BE2C (cell line): Measurements from ENCODE around the gene FRYL.

ENCODE experiments used
- DNase-seq: peaks from one replicate; pipeline ENCODE4 v3.0.0-alpha.2; 2020
- H3K27me3 ChIP-seq: fragments of 250-450 bp; sonication (Bioruptor Pico); 2 replicates; pipeline ENCODE4 v1.5.1; 2020; ENCODE audit warnings: mild to moderate bottlenecking
- H3K36me3 ChIP-seq: fragments of 250-450 bp; sonication (Bioruptor Pico); 2 replicates; pipeline ENCODE4 v1.5.1; 2020; ENCODE audit warnings: mild to moderate bottlenecking
- H3K4me1 ChIP-seq: fragments of 250-450 bp; sonication (Bioruptor Pico); 2 replicates; pipeline ENCODE4 v1.5.1; 2020
- H3K4me3 ChIP-seq: 2 replicates; pipeline ENCODE4 v1.5.1; 2011; ENCODE audit warnings: low read depth, low read length
- H3K9me3 ChIP-seq: fragments of 250-450 bp; sonication (Bioruptor Pico); 2 replicates; pipeline ENCODE4 v1.5.1; 2020
- TF ChIP-seq, protein P1 (sequence below): IDR thresholded peaks from 2 replicates; pipeline ENCODE4 v1.5.1; 2012; ENCODE audit warnings: mild to moderate bottlenecking, low read depth, low read length

The FRYL gene

DNA sequence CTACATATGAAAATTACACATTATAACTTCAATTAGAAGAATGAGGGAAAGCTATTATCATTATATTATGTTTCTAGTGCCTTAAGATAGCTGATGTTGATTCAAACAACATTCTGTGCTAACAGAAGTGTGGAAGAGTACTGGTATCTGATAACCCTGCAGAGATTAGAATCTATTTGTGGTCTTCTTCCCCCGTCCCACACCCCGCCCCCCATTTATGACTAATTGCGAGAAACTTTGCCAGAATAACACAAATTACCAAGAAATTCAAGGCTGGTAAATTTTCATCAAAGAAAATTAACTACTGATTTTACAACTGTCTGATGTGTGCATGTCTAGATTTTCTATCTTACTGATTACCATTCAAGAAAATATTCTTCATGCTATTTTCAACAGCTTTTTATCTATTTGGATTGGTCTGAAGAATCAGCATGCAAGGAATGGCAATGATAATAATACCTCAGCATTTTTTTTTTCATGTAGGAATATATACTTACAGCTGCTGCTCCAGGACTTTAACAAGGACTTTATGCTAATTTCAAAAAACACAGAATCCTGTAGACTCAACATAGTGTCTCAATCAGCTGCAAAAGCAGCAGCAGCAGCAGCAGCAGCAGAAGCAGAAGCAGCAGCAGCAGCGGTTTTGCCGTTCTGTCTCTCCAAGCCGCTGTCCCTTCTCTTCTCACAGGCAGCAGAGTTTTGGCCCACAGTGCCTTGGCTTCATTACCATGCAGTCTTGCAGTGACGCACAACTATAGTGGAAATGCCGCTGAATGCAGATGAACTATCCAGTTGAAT is 126.7 kb downstream of the FRYL start:
- TF ChIP-seq, protein P1, sequence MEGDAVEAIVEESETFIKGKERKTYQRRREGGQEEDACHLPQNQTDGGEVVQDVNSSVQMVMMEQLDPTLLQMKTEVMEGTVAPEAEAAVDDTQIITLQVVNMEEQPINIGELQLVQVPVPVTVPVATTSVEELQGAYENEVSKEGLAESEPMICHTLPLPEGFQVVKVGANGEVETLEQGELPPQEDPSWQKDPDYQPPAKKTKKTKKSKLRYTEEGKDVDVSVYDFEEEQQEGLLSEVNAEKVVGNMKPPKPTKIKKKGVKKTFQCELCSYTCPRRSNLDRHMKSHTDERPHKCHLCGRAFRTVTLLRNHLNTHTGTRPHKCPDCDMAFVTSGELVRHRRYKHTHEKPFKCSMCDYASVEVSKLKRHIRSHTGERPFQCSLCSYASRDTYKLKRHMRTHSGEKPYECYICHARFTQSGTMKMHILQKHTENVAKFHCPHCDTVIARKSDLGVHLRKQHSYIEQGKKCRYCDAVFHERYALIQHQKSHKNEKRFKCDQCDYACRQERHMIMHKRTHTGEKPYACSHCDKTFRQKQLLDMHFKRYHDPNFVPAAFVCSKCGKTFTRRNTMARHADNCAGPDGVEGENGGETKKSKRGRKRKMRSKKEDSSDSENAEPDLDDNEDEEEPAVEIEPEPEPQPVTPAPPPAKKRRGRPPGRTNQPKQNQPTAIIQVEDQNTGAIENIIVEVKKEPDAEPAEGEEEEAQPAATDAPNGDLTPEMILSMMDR, result no peak
- H3K27me3 ChIP-seq, result no peaks in the 10 kb centered on the region
- peak; percentile 57 for DNase-seq
- no peaks in the 10 kb centered on the region for H3K9me3 ChIP-seq
- no peak overlapping the region for H3K4me3 ChIP-seq
- no peaks in the 10 kb centered on the region for H3K36me3 ChIP-seq
- H3K4me1 ChIP-seq, result peaks cover 2% of the 10 kb centered on the region; the same call in 1 of the 2 replicates

DNA sequence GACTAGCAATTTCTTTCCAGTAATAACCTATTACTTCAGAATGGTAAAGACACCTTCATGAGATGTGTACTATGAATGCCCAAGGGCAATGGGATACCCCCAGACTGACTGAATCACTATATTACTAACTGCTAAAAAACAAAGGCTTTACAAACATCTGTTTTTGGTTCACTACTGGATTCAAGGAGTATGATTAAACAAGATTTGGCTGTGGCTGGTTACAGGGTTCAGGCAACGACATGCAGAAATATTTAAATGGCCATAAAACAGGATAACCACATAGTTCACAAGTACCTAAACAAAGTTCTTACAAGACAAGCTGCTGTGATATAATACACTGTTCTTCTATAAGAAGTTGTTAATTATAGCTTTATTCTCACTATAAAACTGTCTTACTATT is 128.2 kb downstream of the FRYL start:
- no peaks in the 10 kb centered on the region for H3K36me3 ChIP-seq
- no peaks in the 10 kb centered on the region for H3K27me3 ChIP-seq
- no peak for DNase-seq
- H3K9me3 ChIP-seq, result no peaks in the 10 kb centered on the region
- TF ChIP-seq, protein P1, result no peak
- peaks cover 2% of the 10 kb centered on the region; the same call in 1 of the 2 replicates for H3K4me1 ChIP-seq
- no peak overlapping the region for H3K4me3 ChIP-seq

DNA sequence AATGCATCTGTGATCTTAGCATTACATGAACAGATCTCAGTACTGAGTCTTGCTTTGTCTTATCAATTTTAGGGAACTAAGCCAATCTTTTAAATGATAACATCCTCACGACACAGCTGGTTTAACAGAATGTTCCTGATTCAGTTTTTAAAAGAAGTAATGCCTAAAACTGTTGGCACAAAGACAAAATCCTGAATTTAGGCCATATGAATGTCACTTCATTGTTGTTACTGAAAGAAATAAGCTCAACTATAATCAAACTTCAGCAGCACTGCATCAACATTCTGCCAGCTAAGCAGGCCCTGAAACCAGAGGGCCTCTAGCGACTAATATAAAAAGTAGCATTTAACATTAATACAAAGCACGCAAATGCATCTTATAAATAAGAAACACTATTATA is 130.6 kb downstream of the FRYL start:
- H3K9me3 ChIP-seq, result no peaks in the 10 kb centered on the region
- no peaks in the 10 kb centered on the region for H3K36me3 ChIP-seq
- no peaks in the 10 kb centered on the region for H3K27me3 ChIP-seq
- no peak overlapping the region for H3K4me3 ChIP-seq
- TF ChIP-seq, protein P1, result no peak
- peaks cover 2% of the 10 kb centered on the region; the same call in 1 of the 2 replicates for H3K4me1 ChIP-seq
- DNase-seq, result no peak

DNA sequence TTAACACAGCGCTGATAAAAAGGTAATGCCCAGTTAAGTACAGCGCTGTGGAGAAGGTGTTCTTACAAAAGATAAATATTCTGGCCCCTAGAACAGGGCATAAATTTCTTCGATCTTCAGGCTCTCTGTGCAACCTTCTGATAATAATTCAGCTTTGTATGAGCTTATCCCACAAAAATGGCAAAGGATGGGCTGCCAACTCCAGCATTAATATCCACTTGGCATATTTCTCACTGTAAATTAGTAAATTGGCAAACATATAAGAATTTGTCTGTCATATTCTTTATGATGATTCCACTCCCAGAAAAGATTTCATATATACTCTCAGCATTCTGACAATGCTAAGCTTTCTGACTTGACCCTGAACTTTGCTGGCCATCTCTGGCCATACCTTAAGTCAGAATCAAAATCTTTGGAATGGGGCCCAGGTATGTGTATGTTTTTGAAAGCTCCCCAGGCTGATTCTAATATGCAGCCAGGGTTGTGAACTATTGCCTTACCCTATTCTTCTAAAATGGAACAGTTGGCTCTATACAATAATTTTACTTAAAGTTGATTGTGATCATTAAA is 134.8 kb downstream of the FRYL start:
- Histone ChIP-seq H3K27me3 (no peaks in the 10 kb centered on the region), H3K4me3 (no peak overlapping the region), H3K9me3 (no peaks in the 10 kb centered on the region), H3K4me1 (no peaks in the 10 kb centered on the region; the same call in 1 of the 2 replicates), H3K36me3 (no peaks in the 10 kb centered on the region)
- TF ChIP-seq, protein P1, result no peak
- DNase-seq, result no peak

DNA sequence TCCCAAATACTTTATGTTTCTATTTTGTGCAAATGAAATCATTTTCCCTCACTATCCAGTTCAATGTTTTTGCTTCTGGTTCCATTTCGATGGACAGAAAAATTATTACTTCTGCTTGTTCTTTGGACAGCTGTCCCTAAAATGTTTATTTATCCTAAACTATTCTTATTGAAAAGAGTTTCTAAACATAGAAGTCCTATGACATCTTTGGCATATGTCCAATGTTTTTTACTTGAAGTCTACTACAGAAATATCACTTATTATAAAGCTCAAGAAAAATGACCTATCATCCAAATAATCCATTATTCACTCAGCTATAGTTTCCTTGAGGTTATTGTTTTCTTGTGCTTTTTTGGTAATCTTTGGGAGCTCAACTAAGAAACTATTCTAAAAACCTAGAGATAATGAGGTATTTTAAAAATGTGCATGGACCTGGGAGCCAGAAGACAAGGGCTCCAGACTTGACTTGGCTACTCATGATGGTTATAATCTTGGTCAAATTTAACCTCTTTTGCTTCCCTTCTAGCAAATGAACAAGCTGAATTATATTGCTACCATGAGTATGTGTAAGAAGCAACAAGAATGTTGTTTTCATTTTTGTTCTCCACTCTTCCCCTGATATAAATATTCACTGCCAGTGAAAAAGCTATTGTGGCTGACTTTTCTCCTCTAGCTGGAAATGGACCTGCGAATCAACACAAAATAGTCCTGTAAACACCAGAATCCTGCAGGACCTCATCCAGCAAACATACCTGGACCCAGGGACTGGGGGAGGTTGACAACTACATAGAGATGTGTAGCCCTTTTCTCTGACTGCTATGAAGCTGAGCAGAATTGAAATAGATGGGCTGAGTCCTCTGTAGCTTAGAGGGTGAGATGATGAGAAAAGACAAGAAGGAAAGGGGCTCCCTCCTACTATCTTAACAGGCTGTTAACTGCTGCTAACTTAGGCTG is 137.4 kb downstream of the FRYL start:
- no peak for DNase-seq
- Histone ChIP-seq H3K27me3 (no peaks in the 10 kb centered on the region), H3K36me3 (no peaks in the 10 kb centered on the region), H3K9me3 (no peaks in the 10 kb centered on the region), H3K4me1 (no peaks in the 10 kb centered on the region), H3K4me3 (no peak overlapping the region)
- TF ChIP-seq, protein P1, result no peak
